Measurements from ENCODE around the gene SUMO2.
A peak's percentile ranks its signal among the peaks of the same experiment; 100 is the strongest.
"Not testable (repeated sequence)": the region's sequence is repeated elsewhere in the genome, so short reads cannot be mapped to it uniquely, and the experiment has no call there.

SUMO2 gene

GRCh38 chr17:75168998-75169397, 13.8 kb downstream of the SUMO2 start:
- CTCF ChIA-PET: interaction anchor here (0.7 to 8.1 kb wide), 5 partner anchors 33 to 122 kb away, joined by 3 to 103 read pairs (median 3); partner anchors contain the start of gene ATP5PD
- no peak overlapping the region for H3K4me3 ChIP-seq (ENCODE audit: low read depth, low read length)
- H3K4me1 ChIP-seq (ENCODE audit: control insufficient read depth, insufficient read depth, low read length): no peaks in the 10 kb centered on the region
- H3K36me3 ChIP-seq (ENCODE audit: control insufficient read depth in 2 of 2, insufficient read depth in 1 of 2, low read length in 2 of 2): peaks cover 84 to 88% of the 10 kb centered on the region in 2 experiments
- H3K27ac ChIP-seq (ENCODE audit: extremely low read depth, low read depth, low read length): 0 out of 2 replicates have a peak overlapping the region, but pooled peaks have one; percentile 41
- no peaks in the 10 kb centered on the region for H3K9me3 ChIP-seq (ENCODE audit: control insufficient read depth, insufficient read depth, low read depth, low read length)
- TF ChIP-seq ZNF350 (tag by site-specific recombination; IDR thresholded peaks at IDR 0.05): no peak
- TF ChIP-seq ZNF510 (tag by site-specific recombination; IDR thresholded peaks at IDR 0.05; ENCODE audit: insufficient replicate concordance): no peak
- peak; percentile 59; the same call in 1 of the 2 replicates for TF ChIP-seq BCL11B (tag by site-specific recombination; IDR thresholded peaks at IDR 0.05; ENCODE audit: low read depth)
- no peak for TF ChIP-seq ZNF571 (tag by site-specific recombination; IDR thresholded peaks at IDR 0.05)
- TF ChIP-seq ZNF792 (tag by site-specific recombination; IDR thresholded peaks at IDR 0.05): no peak
- no peak for TF ChIP-seq INSM2 (tag by site-specific recombination; IDR thresholded peaks at IDR 0.05)
- no peak for TF ChIP-seq ZNF157 (tag by site-specific recombination; IDR thresholded peaks at IDR 0.05)
- peak; percentile 70; the same call in 1 of the 2 replicates for TF ChIP-seq ZNF362 (tag by site-specific recombination; IDR thresholded peaks at IDR 0.05)
- no peak for TF ChIP-seq ZNF292 (tag by site-specific recombination; IDR thresholded peaks at IDR 0.05; ENCODE audit: borderline replicate concordance, low read depth)
- TF ChIP-seq ZNF112 (tag by site-specific recombination; IDR thresholded peaks at IDR 0.05): no peak
- no peak for TF ChIP-seq ZNF140 (tag by site-specific recombination; IDR thresholded peaks at IDR 0.05)
- TF ChIP-seq ZNF239 (tag by site-specific recombination; IDR thresholded peaks at IDR 0.05): no peak
- no peak for TF ChIP-seq SP7 (tag by site-specific recombination; IDR thresholded peaks at IDR 0.05)
- no peak for TF ChIP-seq ZNF645 (tag by site-specific recombination; IDR thresholded peaks at IDR 0.05)
- TF ChIP-seq ZNF23 (tag by site-specific recombination; IDR thresholded peaks at IDR 0.05; ENCODE audit: borderline replicate concordance): no peak
- no peak for TF ChIP-seq EGR2 (tag by site-specific recombination; IDR thresholded peaks at IDR 0.05; ENCODE audit: low read depth)
- no peak for TF ChIP-seq ZNF132 (tag by site-specific recombination; IDR thresholded peaks at IDR 0.05; ENCODE audit: borderline replicate concordance)
- POLR2A ChIA-PET: interaction anchor here (5.4 kb wide), 1 partner anchor 14 kb away, joined by 39 read pairs; the partner anchor contains the start of gene JPT1

- ChIA-PET POLR2A (interaction anchor here (0.7 to 1.0 kb wide), 2 partner anchors 9 to 94 kb away, joined by 3 to 4 read pairs; no protein-coding TSS in a partner anchor), CTCF (interaction anchor here (0.6 to 1.4 kb wide), 5 partner anchors 34 to 293 kb away, joined by 3 to 8 read pairs (median 3); no protein-coding TSS in a partner anchor)
- H3K9me3 ChIP-seq (ENCODE audit: control insufficient read depth, insufficient read depth, low read depth, low read length); H3K4me3 ChIP-seq (ENCODE audit: low read depth, low read length); H3K4me1 ChIP-seq (ENCODE audit: control insufficient read depth, insufficient read depth, low read length); H3K27ac ChIP-seq (ENCODE audit: extremely low read depth, low read depth, low read length): not testable (repeated sequence)
- TF ChIP-seq ZNF121 (tag by site-specific recombination; IDR thresholded peaks at IDR 0.05): peak; percentile 86
- H3K36me3 ChIP-seq (ENCODE audit: control insufficient read depth in 2 of 2, insufficient read depth in 1 of 2, low read length in 2 of 2): peaks cover 59 to 78% of the 10 kb centered on the region in 2 experiments
These were observed 18.2 kb downstream of the SUMO2 start for GRCh38 chr17:75164606-75165005.

- Histone ChIP-seq H3K4me3 (ENCODE audit: low read depth, low read length) (no peak overlapping the region), H3K27ac (ENCODE audit: extremely low read depth, low read depth, low read length) (no peak overlapping the region), H3K9me3 (ENCODE audit: control insufficient read depth, insufficient read depth, low read depth, low read length) (no peaks in the 10 kb centered on the region), H3K4me1 (ENCODE audit: control insufficient read depth, insufficient read depth, low read length) (no peaks in the 10 kb centered on the region), H3K36me3 (ENCODE audit: control insufficient read depth in 2 of 2, insufficient read depth in 1 of 2, low read length in 2 of 2) (peaks cover 52 to 67% of the 10 kb centered on the region in 2 experiments)
- TF ChIP-seq ZNF664 (tag by site-specific recombination; IDR thresholded peaks at IDR 0.05) (peak; percentile 81), ZNF362 (tag by site-specific recombination; IDR thresholded peaks at IDR 0.05) (0 out of 2 replicates have a peak, but pooled peaks have one; percentile 4), ZNF121 (tag by site-specific recombination; IDR thresholded peaks at IDR 0.05) (peak; percentile 85; the same call in 1 of the 2 replicates), ZNF211 (tag by site-specific recombination; IDR thresholded peaks at IDR 0.05; ENCODE audit: low read depth) (no peak), ZNF146 (tag by site-specific recombination; IDR thresholded peaks at IDR 0.05) (peak; percentile 68; the same call in 1 of the 2 replicates), BCL11B (tag by site-specific recombination; IDR thresholded peaks at IDR 0.05; ENCODE audit: low read depth) (no peak)
- CTCF ChIA-PET: interaction anchor here (0.6 to 1.7 kb wide), 3 partner anchors 9 to 49 kb away, joined by 3 to 7 read pairs (median 3); no protein-coding TSS in a partner anchor
- POLR2A ChIA-PET: interaction anchor here (0.6 to 1.4 kb wide), 4 partner anchors 8 to 15 kb away, joined by 3 to 9 read pairs (median 4); partner anchors contain the start of gene JPT1
These were observed 19.7 kb downstream of the SUMO2 start for GRCh38 chr17:75163074-75163473.
